Right lobe of liver (tissue), 6 donors: ENCODE results near the gene KIF25. TPM values are rescaled to one million over a fixed set of nuclear protein-coding genes. Genes with fewer than 3 reads are reported as not detected.
A peak's percentile ranks its signal among the peaks of the same experiment; 100 is the strongest.

ENCODE experiments used
- ATAC-seq, 4 donors: fragments of 200-7000 bp; cut with Tn5 transposase; one replicate each; pipeline ENCODE4 v1.9.1; 2020; ENCODE audit warnings: mild to moderate bottlenecking in 4 of 4, moderate library complexity in 4 of 4
- DNase-seq, 3 donors: peaks; one replicate each; pipeline ENCODE4 v3.0.0-alpha.2; 2020
- H3K27ac ChIP-seq, 3 donors: fragments of 200-600 bp; one replicate each; pipeline ENCODE4 v1.8.0; 2022
- H3K27me3 ChIP-seq, 2 donors: fragments of 200-600 bp; one replicate each; pipeline ENCODE4 v1.8.0; 2022
- H3K36me3 ChIP-seq, 4 donors: fragments of 200-600 bp; sonication (generic) in 1 of 4; one replicate each; pipeline versions ENCODE4 v1.5.1 to v1.8.0; 2017 to 2022; ENCODE audit warnings: control low read depth in 1 of 4
- H3K4me1 ChIP-seq, 4 donors: fragments of 200-600 bp; sonication (generic) in 1 of 4; one replicate each; pipeline versions ENCODE4 v1.5.1 to v1.8.0; 2017 to 2022; ENCODE audit warnings: control low read depth in 1 of 4
- H3K4me3 ChIP-seq, 3 donors: fragments of 200-600 bp; one replicate each; pipeline ENCODE4 v1.8.0; 2022
- H3K9me3 ChIP-seq, 4 donors: fragments of 200-600 bp; sonication (generic) in 1 of 4; one replicate each; pipeline versions ENCODE4 v1.5.1 to v1.8.0; 2017 to 2022; ENCODE audit warnings: control low read depth in 1 of 4
- POLR2A ChIP-seq: fragments of 450-650 bp; IDR thresholded peaks from one replicate; pipeline ENCODE4 v1.6.1; 2017; ENCODE audit warnings: antibody characterized with exemption, mild to moderate bottlenecking
- WGBS: methylation state at CpG from one replicate; pipeline ENCODE4 v1.1.6; 2018; ENCODE audit warnings: low coverage, low lambda C conversion rate; ENCODE audit not compliant: insufficient coverage; ENCODE audit errors: missing lambda C conversion rate; 5-methylcytosine and 5-hydroxymethylcytosine counted together
- intact Hi-C, 2 donors: fragments of 100-400 bp; cut with DNase I; formaldehyde crosslinking; loops; one replicate each; pipeline versions ENCODE4 v1.11.2 to v1.14.1; 2022
- total RNA-seq, 6 experiments: library from RNA; depleted of rRNA in 2 of 6; stranded (reverse); fragments of >200 nt in 2 of 6; fragmentation: NEBNext Ultra II Directional in 3 of 6; extraction: Animal tissue kit (Norgen Biotek cat#: 25700) in 3 of 6; gene quantifications; one replicate each; pipeline versions ENCODE4 v1.1.0 to v1.2.4, GENCODE V29; 2016 to 2023
- TF ChIP-seq, protein P1 (sequence below), 4 donors: fragments of 200-600 bp in 3 of 4; fragments of 450-650 bp in 1 of 4; IDR thresholded peaks; one replicate each; pipeline versions ENCODE4 v1.5.1 to v1.8.0; 2016 to 2022; ENCODE audit warnings: antibody characterized with exemption in 4 of 4, mild to moderate bottlenecking in 2 of 4
- donor health status: DM: no; HTN: yes; CAD: no.
- donor health status: DM: no; HTN: no; CAD: no.
- donor health status: DM: no; HTN: no; CAD: no.
- donor health status: DM: no; HTN: yes; CAD: no.
- donor health status: DM: no; HTN: yes; CAD: no.

Gene KIF25
- total RNA-seq, 6 experiments from 2014 or later, result 0.15 TPM; not detected in 5

DNA sequence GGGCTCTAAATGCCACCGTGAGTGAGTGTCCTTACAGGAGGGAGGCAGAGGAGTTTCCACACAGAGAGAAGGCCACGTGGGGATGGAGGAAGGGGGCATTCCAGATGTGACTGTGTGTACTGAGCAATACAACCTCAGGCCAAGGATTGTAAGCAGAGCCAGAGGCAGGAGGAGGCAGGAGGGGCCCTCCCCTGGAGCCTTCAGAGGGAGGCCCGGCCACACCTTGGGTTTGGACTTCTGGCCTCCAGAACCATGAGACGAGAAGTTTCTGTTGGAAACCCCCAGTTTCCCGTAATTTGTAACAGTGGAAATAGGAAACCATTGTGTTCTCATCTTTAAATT is 9.3 kb upstream of the KIF25 start:
- no peak for DNase-seq
- Histone ChIP-seq H3K9me3 (no peaks in the 10 kb centered on the region), H3K27ac (no peak overlapping the region), H3K36me3 (no peaks in the 10 kb centered on the region), H3K27me3 (no peaks in the 10 kb centered on the region), H3K4me3 (no peak overlapping the region), H3K4me1 (no peaks in the 10 kb centered on the region)
- WGBS, result 65% methylated on average over 2 of the region's 5 CpGs
- intact Hi-C loops, result no loop called here
- no peak for TF ChIP-seq POLR2A
- TF ChIP-seq, protein P1, sequence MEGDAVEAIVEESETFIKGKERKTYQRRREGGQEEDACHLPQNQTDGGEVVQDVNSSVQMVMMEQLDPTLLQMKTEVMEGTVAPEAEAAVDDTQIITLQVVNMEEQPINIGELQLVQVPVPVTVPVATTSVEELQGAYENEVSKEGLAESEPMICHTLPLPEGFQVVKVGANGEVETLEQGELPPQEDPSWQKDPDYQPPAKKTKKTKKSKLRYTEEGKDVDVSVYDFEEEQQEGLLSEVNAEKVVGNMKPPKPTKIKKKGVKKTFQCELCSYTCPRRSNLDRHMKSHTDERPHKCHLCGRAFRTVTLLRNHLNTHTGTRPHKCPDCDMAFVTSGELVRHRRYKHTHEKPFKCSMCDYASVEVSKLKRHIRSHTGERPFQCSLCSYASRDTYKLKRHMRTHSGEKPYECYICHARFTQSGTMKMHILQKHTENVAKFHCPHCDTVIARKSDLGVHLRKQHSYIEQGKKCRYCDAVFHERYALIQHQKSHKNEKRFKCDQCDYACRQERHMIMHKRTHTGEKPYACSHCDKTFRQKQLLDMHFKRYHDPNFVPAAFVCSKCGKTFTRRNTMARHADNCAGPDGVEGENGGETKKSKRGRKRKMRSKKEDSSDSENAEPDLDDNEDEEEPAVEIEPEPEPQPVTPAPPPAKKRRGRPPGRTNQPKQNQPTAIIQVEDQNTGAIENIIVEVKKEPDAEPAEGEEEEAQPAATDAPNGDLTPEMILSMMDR (IDR thresholded peaks at IDR 0.05), result no peak
- ATAC-seq, result no peak

DNA sequence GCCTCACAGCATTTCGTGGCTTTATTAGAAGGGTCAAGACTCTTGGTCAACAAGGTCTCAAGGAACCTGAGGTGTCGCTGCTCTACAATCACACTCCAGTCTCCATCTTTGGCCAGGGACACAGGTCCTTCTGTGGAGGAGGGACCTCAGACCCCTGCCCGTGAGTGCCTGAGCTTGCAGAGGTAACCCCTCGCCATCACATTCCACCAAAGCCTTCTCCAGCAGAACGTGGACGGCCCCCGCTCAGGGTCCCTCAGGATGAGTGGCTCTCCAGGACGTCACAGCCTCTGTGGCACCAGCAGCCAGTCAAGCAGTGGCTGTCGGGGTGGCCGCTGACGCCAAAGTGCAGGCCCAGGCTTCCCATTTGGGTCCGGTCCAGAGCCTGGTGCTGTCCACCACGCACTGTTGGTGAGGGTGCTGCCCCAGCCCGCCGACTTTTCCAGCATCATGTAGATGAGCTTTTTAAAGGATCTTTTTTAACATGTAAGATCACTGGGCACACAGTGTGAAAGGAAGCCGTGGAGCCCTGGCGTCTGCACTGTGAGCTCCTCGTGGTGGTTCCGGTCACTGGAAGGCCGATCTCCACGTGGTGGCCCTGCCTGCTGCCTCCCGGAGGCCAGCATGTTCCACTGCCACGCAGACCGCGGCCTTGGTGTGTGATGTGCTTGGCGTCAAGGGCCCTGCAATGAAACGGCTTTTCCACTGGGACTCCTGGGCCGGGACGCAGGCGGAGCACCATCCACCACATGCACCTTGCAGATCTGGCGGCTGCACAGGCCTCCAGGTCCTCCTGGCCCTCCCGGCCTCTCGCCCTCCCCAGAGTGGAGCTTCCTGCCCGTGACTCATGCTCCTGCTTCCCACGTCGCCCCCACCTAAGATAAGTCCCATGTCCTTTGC is 8.3 kb upstream of the KIF25 start:
- DNase-seq (no peak), ATAC-seq (no peak)
- Histone ChIP-seq H3K4me1 (no peaks in the 10 kb centered on the region), H3K27me3 (no peaks in the 10 kb centered on the region), H3K27ac (no peak overlapping the region), H3K4me3 (no peak overlapping the region), H3K36me3 (no peaks in the 10 kb centered on the region), H3K9me3 (no peaks in the 10 kb centered on the region)
- TF ChIP-seq, protein P1 (IDR thresholded peaks at IDR 0.05), result no peak
- no peak for TF ChIP-seq POLR2A
- intact Hi-C loops, result no loop called here
- WGBS, result 100% methylated on average over 2 of the region's 36 CpGs

DNA sequence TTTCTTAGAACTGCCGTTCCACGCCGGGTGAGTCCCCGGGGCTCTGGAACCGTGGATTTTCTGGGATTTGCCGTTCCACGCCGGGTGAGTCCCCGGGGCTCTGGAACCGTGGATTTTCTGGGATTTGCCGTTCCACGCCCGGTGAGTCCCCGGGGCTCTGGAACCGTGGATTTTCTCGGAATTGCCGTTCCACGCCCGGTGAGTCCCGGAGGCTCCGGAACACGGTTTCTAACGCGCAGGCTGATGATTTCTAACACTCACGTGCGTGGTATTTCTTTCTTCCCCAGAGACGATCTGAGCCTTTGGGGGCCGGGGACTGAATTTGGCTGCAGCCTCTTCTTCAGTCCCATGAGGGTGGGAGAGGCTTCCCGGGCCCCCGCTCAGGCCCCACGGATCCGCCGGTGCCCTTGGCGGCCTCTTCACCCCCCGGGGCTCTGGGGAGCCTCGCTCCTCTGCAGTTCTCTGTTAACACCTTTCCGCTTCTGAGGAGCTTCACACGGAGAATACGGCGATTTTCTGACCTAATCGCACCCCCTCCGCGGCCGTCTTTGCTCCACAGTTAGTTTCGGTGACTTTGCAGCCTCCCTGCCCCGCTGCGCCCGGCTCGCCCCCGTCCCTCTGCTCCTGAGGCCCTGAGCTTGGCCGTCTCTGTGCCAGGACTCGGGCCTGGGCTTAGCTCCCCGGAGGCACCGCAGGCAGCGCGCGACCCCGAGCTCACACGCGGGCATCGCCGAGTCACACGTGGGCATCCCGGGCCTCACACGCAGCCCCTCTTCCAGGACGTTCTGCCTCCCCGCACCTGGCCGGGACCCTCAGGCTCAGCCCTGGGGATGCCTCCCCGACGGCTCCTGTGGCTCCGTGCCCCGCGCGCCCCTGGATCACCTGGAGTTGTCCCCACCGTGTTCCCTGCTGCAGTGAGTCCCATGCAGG is 7.2 kb upstream of the KIF25 start:
- Histone ChIP-seq H3K4me1 (no peaks in the 10 kb centered on the region), H3K27me3 (no peaks in the 10 kb centered on the region), H3K9me3 (no peaks in the 10 kb centered on the region), H3K4me3 (no peak overlapping the region), H3K27ac (no peak overlapping the region), H3K36me3 (no peaks in the 10 kb centered on the region)
- intact Hi-C loops, result no loop called here
- TF ChIP-seq, protein P1 (IDR thresholded peaks at IDR 0.05), result no peak
- no peak for TF ChIP-seq POLR2A
- ATAC-seq, result no peak
- DNase-seq, result no peak
- 93% methylated on average over 20 of the region's 75 CpGs for WGBS

DNA sequence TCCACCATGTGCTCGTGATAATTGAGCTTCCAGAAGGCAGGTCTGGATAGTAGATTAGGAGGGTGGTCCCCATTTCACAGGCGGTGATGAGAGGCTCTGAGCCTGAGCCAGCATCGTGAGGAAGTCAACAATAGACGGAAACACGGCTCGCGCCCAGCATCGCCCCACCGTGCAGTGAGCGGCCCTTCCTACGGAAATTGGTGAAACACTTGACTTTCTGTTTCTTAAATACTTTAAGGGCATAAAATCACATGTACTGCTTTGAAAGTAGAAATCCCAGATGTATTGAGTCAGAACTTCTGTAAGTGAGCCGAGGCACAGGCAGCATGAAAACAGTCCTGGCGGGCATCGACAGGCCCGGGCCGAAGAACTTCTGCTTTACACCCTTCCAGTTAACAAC is 4.3 kb upstream of the KIF25 start:
- Histone ChIP-seq H3K27me3 (no peaks in the 10 kb centered on the region), H3K4me3 (no peak overlapping the region), H3K27ac (no peak overlapping the region), H3K4me1 (no peaks in the 10 kb centered on the region), H3K9me3 (no peaks in the 10 kb centered on the region), H3K36me3 (no peaks in the 10 kb centered on the region)
- DNase-seq (no peak), ATAC-seq (peak in 3 of 4 donors; percentile 40 to 51 (median 46))
- no peak for TF ChIP-seq POLR2A
- TF ChIP-seq, protein P1 (IDR thresholded peaks at IDR 0.05), result no peak
- intact Hi-C loops, result no loop called here
- WGBS, result 78% methylated on average over 16 of the region's 16 CpGs
